ENCODE results near the gene CTSH.
"Not testable (repeated sequence)": the region's sequence is repeated elsewhere in the genome, so short reads cannot be mapped to it uniquely, and the experiment has no call there.

CTSH gene

DNA sequence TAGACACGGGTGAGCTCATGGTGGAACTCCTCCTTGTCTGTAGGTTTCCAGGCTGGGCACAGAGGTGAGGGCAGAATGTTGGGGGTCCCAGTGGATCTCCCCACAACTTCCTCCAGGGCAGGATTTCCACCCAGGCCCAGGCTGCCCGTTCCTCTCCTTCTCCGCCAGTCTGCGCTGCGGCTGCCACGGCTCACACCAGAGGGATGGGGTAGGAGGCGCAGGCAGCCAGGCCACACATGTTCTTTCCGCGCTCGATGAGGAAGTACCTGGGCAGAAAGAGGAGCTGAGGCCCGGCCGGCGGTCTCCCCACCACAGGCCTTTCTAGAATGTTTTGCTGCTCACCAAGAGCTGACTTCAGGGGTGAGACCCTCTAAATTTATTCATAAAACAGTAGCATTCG lies 22.9 kb downstream of the CTSH start:
- DNase-seq = no peak

- DNase-seq = no peak
These were observed 23.3 kb downstream of the CTSH start for GRCh38 chr15:78921517-78921916.

GRCh38 chr15:78917888-78918287 lies 27.0 kb downstream of the CTSH start:
- DNase-seq = no peak

- DNase-seq = no peak
These were observed 28.8 kb downstream of the CTSH start for GRCh38 chr15:78916088-78916487.

DNA sequence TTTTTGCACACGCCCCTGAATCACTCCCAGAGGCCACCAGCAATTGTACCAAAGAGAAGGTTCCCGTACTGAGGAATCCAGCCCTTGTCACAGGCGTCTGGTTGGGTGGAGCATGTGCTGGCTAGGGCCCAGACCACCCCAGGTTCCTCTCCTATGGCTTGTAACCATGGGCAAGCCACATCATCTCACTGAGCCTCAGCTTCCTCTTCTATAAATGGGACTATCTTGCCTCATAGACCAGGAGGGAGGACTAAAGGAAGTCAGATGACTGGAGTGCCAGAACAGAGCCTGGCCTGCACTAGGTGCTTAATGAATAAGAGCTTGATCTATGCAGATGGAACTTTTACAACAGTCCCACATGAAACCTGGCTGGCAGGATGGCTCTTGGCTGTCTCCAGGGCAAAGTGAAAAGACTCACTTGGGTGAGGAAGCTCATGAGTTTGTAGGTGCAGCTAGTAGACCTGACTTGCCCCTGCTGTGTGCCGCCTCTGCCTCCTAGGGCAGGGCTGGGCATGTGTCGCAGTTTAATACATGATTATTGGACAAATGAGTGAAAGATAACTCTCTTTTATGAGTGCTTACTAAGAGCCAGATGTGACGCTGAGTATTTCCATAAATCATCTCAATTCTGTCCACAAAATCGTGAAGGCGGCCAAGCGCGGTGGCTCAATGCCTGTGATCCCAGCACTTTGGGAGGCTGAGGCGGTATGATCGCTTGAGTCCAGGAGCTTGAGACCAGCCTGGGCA lies 29.3 kb downstream of the CTSH start:
- DNase-seq = no peak

- DNase-seq = peak; percentile 44
These were observed 30.6 kb downstream of the CTSH start for GRCh38 chr15:78914027-78914764.

DNA sequence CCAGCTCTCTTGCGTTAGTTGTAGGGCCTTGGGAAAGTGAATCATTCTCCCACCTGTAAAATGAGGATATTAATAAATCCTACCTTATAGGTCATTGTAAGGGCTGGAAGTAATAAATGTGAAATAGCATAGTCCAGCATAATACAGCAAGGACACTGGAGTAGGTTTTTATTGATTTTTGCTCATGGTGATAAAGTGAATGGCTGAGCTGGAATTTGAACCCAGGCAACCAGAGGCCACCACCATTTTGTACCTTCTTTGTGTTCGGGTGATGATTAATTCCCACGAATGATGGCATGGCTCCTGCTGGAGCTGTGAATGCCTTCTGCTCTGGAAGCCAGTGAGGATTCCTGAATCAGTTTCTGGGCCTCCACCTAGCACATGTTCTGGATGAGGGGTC lies 31.8 kb downstream of the CTSH start:
- no peak for DNase-seq

DNA sequence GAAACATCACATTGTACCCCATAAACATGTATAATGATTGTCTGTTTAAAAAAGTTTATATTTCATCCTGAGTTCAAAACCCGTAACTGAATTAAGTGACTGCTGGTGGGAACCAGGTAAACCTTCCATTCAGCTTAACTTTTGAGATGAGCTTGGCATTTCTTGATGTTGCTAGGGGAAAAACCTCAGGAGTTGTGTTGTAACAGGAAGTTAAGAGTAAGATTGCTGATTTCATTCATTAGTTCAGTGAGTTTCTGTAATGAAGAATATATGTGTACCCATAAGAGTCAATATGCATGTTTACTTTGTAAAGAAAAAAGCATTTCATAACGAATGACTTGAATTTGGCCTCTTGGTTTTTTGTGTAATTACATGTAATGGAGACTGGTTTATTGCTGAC lies 32.5 kb downstream of the CTSH start:
- DNase-seq = no peak

DNA sequence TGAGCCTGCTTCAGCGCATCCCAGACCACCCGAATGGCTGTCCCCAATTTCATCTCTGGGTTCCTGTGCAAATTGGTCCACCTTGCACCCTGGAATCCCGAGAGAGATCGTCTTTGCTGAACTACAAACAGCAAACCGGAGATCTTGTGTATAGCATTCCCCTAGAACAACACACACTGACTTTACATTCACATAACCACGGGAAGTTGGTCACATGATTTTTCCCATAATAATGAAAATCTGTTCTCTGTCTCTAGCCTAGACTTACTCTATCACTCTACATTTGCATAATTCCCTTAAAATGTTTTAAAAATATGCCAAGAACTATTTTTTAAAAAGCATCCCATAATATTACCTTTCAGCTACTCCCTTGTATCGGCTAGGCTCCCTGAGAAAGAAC lies 34.6 kb downstream of the CTSH start:
- no peak for DNase-seq

DNA sequence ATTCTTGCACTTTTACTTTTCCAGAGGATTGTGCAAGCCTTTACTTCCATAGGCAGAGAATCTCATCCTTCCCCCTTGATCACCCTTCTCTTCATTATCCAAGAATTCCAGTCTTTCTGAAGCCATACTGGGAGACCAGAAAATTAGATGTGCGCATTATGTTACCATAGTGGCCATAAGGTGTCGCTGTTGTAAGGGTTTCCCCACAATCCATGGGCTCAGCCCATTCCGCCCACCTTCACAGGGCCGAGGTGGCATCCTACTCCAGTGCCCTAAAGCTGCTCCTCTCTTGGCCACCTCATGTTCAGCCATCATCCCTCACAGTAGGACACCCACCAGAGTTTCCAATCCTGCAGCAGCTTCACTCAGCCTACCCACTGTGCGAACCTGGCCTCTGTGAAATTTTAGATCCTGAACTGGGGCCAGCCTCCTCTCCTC lies 35.0 kb downstream of the CTSH start:
- DNase-seq = no peak

DNA sequence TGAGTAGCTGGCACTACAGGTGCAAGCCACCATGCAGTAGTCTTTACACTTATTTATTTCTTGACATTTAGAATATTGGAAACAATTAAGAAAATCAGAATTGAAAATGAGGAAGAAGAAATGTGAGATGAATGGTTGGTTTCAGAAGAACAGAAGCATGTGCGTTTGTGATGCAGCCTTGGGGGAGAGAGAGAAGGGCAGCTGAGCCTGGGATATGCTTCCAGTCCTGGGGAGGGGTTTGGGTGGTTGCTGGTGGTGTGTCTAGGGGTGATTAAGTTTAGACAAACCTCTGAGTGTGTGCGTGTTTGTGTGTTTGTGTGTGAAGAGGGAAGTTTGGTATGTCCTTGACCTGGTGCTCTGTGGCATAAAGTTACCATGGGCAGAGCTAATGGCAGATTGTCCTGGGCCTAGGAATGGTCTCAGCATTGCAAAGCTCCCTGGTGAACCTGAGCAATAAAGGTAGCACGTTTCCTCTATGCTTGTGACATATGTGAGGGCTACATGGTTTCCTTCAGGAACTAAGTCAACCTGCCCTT lies 35.6 kb downstream of the CTSH start:
- no peak for DNase-seq

- no peak for DNase-seq
These were observed 37.3 kb downstream of the CTSH start for GRCh38 chr15:78907577-78907976.

DNA sequence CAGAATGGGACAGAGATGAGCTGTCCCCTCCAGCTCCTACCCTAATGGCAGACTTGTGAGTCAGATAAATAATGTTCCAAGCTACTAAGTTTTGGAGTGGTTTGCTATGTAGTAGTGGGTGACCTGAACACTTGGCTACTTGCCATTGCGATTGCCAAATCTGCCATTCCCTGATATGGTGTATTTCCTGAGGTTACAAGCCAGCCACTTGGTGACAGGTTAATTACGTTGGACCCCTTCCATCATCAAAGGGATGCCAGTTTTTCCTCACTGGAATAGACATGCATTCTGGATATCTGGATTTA lies 38.6 kb downstream of the CTSH start:
- peak; percentile 72 for DNase-seq

DNA sequence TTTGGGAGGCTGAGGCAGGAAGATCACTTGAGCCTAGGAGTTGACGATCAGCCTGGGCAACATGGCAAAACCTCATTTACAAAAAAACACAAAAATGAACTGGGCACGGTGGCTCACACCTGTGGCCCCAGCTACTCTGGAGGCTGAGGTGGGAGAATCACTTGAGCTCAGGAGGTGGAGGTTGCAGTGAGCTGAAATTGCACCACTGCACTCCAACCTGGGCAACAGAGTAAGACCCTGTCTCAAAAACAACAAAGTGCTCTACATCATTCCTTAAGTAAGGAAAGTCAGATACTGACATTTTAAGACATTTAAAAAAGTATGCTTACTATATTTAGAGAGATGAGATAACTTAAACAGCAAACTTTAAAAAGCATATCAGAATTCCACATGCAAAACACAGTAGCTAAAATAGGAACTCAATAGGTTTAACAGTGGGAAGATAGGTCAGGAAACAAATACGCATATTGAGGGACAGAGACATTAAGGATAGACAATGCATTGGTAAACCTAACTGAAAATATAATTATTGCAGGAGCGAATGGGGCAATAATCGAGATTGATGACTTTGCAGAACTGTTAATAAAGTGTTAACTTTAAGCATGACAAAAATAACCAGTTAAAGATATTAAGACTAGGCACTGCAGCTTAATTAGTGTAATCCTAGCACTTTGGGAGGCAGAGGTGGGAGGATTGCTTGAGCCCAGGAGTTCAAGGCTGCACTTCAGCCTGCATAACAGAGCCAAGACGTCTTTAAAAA lies 40.1 kb downstream of the CTSH start:
- DNase-seq = no peak

DNA sequence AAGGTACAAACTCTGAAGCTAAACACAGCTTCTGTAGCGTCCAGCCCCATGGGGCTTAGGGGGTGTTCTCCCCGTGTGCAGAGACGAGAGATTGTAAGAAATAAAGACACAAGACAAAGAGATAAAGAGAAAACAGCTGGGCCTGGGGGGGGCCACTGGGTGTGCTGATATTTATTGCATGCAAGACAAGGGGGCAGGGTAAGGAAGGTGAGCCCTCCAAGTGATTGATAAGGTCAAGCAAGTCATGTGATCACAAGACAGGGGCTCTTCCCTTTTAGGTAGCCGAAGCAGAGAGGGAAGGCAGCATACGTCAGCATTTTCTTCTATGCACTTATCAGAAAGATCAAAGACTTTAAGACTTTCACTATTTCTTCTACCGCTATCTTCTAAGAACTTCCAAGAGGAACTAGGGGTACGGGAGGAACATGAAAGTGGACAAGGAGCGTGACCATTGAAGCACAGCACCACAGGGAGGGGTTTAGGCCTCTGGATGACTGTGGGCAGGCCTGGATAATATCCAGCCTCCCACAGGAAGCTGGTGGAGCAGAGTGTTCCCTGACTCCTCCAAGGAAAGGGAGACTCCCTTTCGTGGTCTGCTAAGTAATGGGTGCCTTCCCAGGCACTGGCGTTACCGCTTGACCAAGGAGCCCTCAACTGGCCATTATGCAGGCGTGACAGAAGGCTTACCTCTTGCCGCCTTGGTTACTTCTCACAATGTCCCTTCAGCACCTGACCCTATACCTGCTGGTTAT lies 42.4 kb downstream of the CTSH start:
- DNase-seq = not testable (repeated sequence)

DNA sequence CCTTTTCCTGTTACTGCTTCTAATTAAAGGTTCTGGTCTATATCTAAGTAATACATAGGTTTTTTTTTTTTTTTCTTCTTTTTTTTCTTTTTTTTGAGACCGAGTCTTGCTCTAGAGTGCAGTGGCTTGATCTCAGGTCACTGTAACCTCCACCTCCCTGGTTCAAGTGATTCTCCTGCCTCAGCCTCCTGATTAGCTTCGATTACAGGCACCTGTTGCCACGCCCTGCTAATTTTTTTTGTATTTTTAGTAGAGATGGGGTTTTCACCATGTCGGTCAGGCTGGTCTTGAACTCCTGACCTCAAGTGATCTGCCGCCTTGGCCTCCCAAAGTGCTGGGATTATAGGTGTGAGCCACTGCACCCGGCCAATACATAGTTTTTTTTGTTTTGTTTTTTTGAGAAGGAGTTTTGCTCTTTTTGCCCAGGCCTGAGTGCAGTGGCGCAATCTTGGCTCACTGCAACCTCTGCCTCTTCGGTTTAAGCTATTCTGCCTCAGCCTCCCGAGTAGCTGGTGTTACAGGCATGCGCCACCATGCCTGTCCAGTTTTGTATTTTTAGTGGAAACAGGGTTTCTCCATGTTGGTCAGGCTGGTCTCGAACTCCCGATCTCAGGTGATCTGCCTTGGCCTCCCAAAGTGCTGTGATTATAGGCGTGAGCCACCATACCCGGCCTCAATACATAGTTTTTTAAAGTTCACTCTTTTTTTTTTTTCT lies 43.9 kb downstream of the CTSH start:
- DNase-seq = not testable (repeated sequence)

- DNase-seq = no peak
These were observed 46.3 kb downstream of the CTSH start for GRCh38 chr15:78898540-78898939.

DNA sequence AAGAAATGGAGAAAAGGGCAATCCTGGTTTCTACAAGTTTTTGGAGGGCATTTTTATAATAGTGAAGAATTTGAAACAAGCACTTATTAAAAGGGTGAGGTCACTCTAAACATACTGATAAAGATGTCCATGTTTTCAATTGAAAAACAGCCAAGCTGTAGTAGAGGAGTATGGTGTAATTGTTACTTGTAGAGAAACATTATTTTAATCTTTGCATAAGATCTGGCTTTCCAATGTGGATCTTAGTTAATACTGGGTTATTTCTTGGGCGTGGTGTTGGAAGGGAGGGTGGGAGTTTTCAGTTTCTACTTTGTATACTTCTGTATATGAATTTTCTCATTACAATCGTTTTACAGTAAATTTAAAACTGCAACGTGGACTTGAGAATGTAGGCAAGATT lies 49.4 kb downstream of the CTSH start:
- no peak for DNase-seq

DNA sequence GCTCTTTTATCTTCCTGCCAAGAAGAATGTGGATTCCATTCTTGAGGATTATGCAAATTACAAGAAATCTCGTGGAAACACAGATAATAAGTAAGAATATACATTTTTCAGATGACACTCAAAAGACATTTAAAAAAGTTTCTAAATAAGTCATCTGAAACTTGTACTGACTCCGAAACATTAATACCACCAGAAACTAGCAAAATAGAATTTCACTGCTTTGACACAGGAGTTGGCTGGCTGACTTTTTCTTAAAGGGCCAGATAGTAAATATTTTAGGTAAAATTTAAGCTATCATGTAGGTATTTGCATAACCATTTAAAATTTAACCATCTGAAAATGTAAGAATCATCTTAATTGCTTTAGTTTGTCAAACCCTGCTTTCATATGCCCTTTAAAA lies 51.3 kb downstream of the CTSH start:
- DNase-seq = no peak

DNA sequence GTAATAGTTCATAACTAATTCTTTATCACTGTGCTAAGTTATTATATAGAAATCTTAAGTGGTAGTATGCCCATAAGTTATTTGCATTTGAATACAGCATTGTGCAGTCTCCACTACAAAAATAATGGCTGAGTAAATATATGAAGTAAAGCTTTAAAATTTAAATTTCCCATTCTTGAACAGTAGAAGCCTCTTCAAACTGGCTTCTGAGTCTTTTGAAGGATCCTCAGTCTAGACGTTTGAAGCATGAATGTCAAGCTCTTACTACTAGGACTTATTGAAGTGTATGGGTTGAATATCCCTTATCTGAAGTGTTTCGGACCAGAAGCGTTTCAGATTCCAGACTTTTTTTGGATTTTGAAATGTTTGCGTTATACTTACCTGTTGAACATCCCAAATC lies 55.8 kb downstream of the CTSH start:
- no peak for DNase-seq

DNA sequence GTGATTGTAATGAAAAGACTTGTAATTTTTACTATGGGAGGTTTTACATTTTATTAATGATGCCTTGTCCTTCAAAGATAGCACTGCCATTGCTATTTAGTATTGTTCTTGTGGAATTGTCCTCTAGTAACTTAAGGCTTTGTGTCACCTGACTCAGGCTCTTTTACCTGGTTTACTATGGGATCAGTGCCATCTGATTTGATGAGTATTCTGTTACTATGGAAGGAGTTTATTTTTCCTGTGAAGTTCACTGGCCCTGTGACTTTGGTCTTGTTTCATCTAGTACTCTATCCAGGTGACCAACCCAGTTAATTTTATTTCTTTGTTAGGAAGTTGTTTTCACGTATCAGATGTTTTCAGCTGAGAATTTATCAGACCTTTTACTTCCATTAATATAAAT lies 63.2 kb downstream of the CTSH start:
- DNase-seq = no peak

- DNase-seq = no peak
These were observed 64.0 kb downstream of the CTSH start for GRCh38 chr15:78880813-78881212.

- peak; percentile 8 for DNase-seq
These were observed 64.7 kb downstream of the CTSH start for GRCh38 chr15:78880242-78880533.

Measured in kidney glomerular epithelial cell (primary cell).